ENCODE data around the gene LCN1.

The LCN1 gene

DNA sequence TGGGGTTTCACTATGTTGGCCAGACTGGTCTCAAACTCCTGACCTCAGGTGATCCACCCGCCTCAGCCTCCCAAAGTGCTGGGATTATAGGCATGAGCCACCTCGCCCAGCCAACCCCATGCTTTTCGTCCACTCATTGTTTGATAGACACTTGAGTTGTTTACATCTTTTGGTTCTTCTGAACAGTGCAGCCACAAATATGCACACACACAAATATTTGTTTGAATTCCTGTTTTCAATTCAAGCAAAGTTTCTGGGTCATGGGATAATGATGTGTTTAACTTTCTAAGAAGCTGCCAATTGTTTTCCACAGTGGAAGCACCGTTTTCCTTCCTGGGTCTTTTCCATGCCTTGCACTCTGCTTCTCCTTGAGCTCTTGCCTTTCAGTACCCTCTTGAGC, 33.5 kb downstream of the LCN1 start:
- Histone ChIP-seq H3K36me3 (no peaks in the 10 kb centered on the region), H3K27me3 (no peaks in the 10 kb centered on the region), H3K9me3 (no peaks in the 10 kb centered on the region), H3K27ac (no peak overlapping the region), H3K4me1 (ENCODE audit: control insufficient read depth in 1 of 2, insufficient read depth in 1 of 2, low read depth in 1 of 2, low read length in 1 of 2) (no peaks in the 10 kb centered on the region), H3K4me3 (ENCODE audit: low read depth in 1 of 2, low read length in 1 of 2) (no peak overlapping the region)
- no peak for TF ChIP-seq CTCF (IDR thresholded peaks at IDR 0.05)

DNA sequence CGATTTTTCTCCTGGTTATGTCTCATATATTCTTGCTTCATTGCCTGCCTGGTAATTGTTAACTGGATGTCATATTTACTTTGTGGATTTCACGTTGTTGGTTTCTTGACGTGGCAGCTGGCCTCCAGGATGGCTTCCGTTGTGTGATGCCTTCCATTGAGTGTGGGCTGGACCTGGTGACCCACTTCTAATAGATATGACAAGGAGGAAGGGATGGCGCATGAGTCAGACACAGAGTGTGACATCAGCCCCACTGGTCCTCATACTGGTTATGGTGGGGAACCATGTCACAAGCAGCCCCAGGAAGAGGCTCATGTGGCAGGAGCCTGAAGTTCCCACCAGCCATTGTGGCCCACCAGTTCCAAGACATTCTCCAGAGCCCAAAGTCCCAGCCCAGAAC, 34.0 kb downstream of the LCN1 start:
- Histone ChIP-seq H3K27ac (no peak overlapping the region), H3K4me3 (ENCODE audit: low read depth in 1 of 2, low read length in 1 of 2) (no peak overlapping the region), H3K4me1 (ENCODE audit: control insufficient read depth in 1 of 2, insufficient read depth in 1 of 2, low read depth in 1 of 2, low read length in 1 of 2) (no peaks in the 10 kb centered on the region), H3K27me3 (no peaks in the 10 kb centered on the region), H3K36me3 (no peaks in the 10 kb centered on the region), H3K9me3 (no peaks in the 10 kb centered on the region)
- no peak for TF ChIP-seq CTCF (IDR thresholded peaks at IDR 0.05)

DNA sequence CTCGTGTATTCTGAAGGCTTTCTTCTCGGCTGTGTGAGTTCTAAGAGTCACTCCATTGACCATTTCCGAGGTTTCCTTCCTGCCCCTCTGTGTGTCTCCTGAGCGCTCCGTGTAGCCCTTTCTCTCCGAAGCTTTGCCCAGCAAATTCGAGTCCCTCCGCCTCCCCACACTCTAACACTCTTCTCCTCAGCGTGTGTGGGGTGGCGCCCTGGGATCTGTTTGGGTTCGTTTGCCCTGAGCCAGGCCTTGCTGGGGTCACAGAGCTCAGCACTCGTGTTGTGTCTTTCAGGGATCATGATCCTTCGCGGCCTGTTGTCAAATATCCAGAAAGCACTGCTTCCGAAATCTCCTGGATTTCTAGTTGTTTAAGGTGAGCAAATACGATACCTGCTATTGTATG, 34.7 kb downstream of the LCN1 start:
- Histone ChIP-seq H3K4me1 (ENCODE audit: control insufficient read depth in 1 of 2, insufficient read depth in 1 of 2, low read depth in 1 of 2, low read length in 1 of 2) (no peaks in the 10 kb centered on the region), H3K36me3 (no peaks in the 10 kb centered on the region), H3K27me3 (no peaks in the 10 kb centered on the region), H3K9me3 (no peaks in the 10 kb centered on the region), H3K27ac (no peak overlapping the region), H3K4me3 (ENCODE audit: low read depth in 1 of 2, low read length in 1 of 2) (no peak overlapping the region)
- no peak for TF ChIP-seq CTCF (IDR thresholded peaks at IDR 0.05)

GRCh38 chr9:135559606-135560005, 38.4 kb downstream of the LCN1 start:
- Histone ChIP-seq H3K27ac (no peak overlapping the region), H3K4me3 (ENCODE audit: low read depth in 1 of 2, low read length in 1 of 2) (no peak overlapping the region), H3K36me3 (no peaks in the 10 kb centered on the region), H3K4me1 (ENCODE audit: control insufficient read depth in 1 of 2, insufficient read depth in 1 of 2, low read depth in 1 of 2, low read length in 1 of 2) (no peaks in the 10 kb centered on the region), H3K9me3 (no peaks in the 10 kb centered on the region), H3K27me3 (no peaks in the 10 kb centered on the region)
- TF ChIP-seq CTCF (IDR thresholded peaks at IDR 0.05): no peak

GRCh38 chr9:135561391-135562234, 40.4 kb downstream of the LCN1 start, which contains the start of gene PAEP:
Gene PAEP, plus strand, starts transcription at chr9:135561756.
- TF ChIP-seq CTCF (IDR thresholded peaks at IDR 0.05): no peak
- H3K4me1 ChIP-seq (ENCODE audit: control insufficient read depth in 1 of 2, insufficient read depth in 1 of 2, low read depth in 1 of 2, low read length in 1 of 2): no peaks in the 10 kb centered on the region
- H3K4me3 ChIP-seq (ENCODE audit: low read depth in 1 of 2, low read length in 1 of 2): no peak within 1 kb of the TSS
- H3K9me3 ChIP-seq: no peaks in the 10 kb centered on the region
- no peak within 1 kb of the TSS for H3K27ac ChIP-seq
- no peaks in the 10 kb centered on the region for H3K27me3 ChIP-seq
- no peaks in the 10 kb centered on the region for H3K36me3 ChIP-seq

All from neutrophil (primary cell).